Astrocyte (in vitro differentiated cells and primary cell): Measurements from ENCODE around the gene ATP11A.

Experiments used
- EZH2 ChIP-seq: IDR thresholded peaks from 2 replicates; pipeline ENCODE4 v1.6.1; 2012; ENCODE audit warnings: mild to moderate bottlenecking, low read length, inconsistent platforms; ENCODE audit not compliant: insufficient read depth
- TF ChIP-seq, protein P1 (sequence below): IDR thresholded peaks from 2 replicates; pipeline ENCODE4 v1.5.1; 2011; ENCODE audit warnings: low read depth, mild to moderate bottlenecking, inconsistent platforms, low read length, moderate library complexity; ENCODE audit not compliant: insufficient read depth

DNA sequence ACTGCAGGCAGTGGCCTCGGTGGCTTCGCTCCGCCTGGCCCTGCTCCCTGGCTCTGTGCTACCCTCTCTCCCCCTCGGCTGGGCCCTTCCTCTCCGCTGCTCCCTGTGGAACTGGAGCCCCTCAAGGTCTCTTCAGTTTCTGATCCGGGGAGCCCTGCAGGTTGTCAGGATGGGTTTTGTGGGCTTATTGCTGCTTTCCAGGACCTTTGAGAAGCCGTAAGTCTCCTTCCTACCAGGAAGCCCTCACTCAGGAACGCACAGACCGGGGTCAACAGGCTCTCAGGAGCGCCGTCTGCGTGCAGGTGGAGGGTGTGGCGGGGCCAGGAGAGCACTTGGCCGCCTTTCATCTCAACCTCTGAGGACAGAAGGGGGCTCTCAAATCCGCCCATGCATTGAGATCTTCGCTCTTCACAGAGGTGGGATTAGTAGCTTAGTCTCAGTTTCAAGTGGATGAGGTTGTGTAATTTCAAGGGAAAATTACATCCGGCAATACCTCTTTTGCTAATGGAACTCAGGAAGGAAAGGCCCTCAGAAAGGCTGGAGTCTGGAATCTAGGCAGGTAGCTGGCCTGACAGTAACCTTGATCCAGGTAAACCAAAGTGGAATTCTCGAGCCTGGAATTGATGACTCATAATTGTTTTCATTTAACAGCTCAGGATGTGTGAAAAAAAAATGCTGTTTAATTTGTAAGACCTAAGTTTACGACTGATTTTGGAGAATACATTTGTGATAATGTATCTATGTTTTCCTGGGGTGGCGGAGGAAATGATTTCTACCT lies 102.0 kb downstream of the ATP11A start:
- TF ChIP-seq, protein P1, sequence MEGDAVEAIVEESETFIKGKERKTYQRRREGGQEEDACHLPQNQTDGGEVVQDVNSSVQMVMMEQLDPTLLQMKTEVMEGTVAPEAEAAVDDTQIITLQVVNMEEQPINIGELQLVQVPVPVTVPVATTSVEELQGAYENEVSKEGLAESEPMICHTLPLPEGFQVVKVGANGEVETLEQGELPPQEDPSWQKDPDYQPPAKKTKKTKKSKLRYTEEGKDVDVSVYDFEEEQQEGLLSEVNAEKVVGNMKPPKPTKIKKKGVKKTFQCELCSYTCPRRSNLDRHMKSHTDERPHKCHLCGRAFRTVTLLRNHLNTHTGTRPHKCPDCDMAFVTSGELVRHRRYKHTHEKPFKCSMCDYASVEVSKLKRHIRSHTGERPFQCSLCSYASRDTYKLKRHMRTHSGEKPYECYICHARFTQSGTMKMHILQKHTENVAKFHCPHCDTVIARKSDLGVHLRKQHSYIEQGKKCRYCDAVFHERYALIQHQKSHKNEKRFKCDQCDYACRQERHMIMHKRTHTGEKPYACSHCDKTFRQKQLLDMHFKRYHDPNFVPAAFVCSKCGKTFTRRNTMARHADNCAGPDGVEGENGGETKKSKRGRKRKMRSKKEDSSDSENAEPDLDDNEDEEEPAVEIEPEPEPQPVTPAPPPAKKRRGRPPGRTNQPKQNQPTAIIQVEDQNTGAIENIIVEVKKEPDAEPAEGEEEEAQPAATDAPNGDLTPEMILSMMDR: no peak
- TF ChIP-seq EZH2: no peak
